GM23338 (cell line): Measurements from ENCODE around the gene TGFBR3. TPM values are rescaled to one million over a fixed set of nuclear protein-coding genes. Genes with fewer than 3 reads are reported as not detected.

Experiments used
- ATAC-seq: fragments of 200-7000 bp; cut with Tn5 transposase; 3 replicates; pipeline ENCODE4 v1.9.1; 2020
- DNase-seq: peaks from one replicate; pipeline ENCODE4 v3.0.0-alpha.2; 2015; ENCODE audit warnings: low spot score
- H2AFZ ChIP-seq: fragments of 200-600 bp; sonication (generic); 2 replicates; pipeline ENCODE4 v1.8.0; 2016; ENCODE audit warnings: antibody characterized with exemption, mild to moderate bottlenecking, moderate library complexity
- H3F3A ChIP-seq: fragments of 200-600 bp; sonication (generic); replicated peaks from 2 replicates; pipeline ENCODE4 v1.8.0; 2017; ENCODE audit warnings: antibody characterized with exemption, mixed run types, low read depth
- H3K27ac ChIP-seq: fragments of 200-600 bp; sonication (generic); 2 replicates; pipeline ENCODE4 v1.6.1; 2016; ENCODE audit warnings: low read depth
- H3K27me3 ChIP-seq: fragments of 200-600 bp; sonication (generic); 2 replicates; pipeline ENCODE4 v1.8.0; 2016; ENCODE audit warnings: mild to moderate bottlenecking, mixed run types, moderate library complexity; ENCODE audit not compliant: insufficient read depth
- H3K36me3 ChIP-seq: fragments of 200-600 bp; sonication (generic); 2 replicates; pipeline ENCODE4 v1.8.0; 2016; ENCODE audit warnings: mild to moderate bottlenecking; ENCODE audit not compliant: insufficient read depth
- H3K4me1 ChIP-seq: fragments of 200-600 bp; sonication (generic); 2 replicates; pipeline ENCODE4 v1.8.0; 2016; ENCODE audit warnings: mild to moderate bottlenecking, moderate library complexity; ENCODE audit not compliant: insufficient read depth
- H3K4me2 ChIP-seq: fragments of 200-600 bp; sonication (generic); 2 replicates; pipeline ENCODE4 v1.7.1; 2017; ENCODE audit warnings: mixed run types
- H3K4me3 ChIP-seq: fragments of 200-600 bp; sonication (generic); 2 replicates; pipeline ENCODE4 v1.6.1; 2016; ENCODE audit warnings: mixed run types
- H3K79me2 ChIP-seq: fragments of 200-600 bp; sonication (generic); replicated peaks from 2 replicates; pipeline ENCODE4 v1.8.0; 2017; ENCODE audit warnings: mild to moderate bottlenecking; ENCODE audit not compliant: insufficient read depth
- H3K9me2 ChIP-seq: fragments of 200-600 bp; sonication (generic); 2 replicates; pipeline ENCODE4 v1.8.0; 2017; ENCODE audit not compliant: insufficient read depth
- H4K20me1 ChIP-seq: fragments of 200-600 bp; sonication (generic); replicated peaks from 2 replicates; pipeline ENCODE4 v1.8.0; 2017; ENCODE audit warnings: mild to moderate bottlenecking; ENCODE audit not compliant: insufficient read depth
- H3K27ac Mint-ChIP-seq: 2 replicates; pipeline ENCODE4 v1.8.0; 2020; ENCODE audit warnings: inconsistent platforms, mild to moderate bottlenecking, moderate library complexity, mixed read lengths
- H3K27me3 Mint-ChIP-seq: 3 replicates; pipeline ENCODE4 v1.8.0; 2022; ENCODE audit warnings: low read depth, mild to moderate bottlenecking, moderate library complexity, mixed read lengths, inconsistent platforms; ENCODE audit not compliant: insufficient read depth, poor library complexity
- H3K36me3 Mint-ChIP-seq: 3 replicates; pipeline ENCODE4 v1.8.0; 2021; ENCODE audit warnings: low read depth, mild to moderate bottlenecking, inconsistent platforms, moderate library complexity, mixed read lengths
- H3K4me1 Mint-ChIP-seq: 3 replicates; pipeline ENCODE4 v1.8.0; 2020; ENCODE audit warnings: mild to moderate bottlenecking, inconsistent platforms, mixed read lengths
- H3K4me3 Mint-ChIP-seq: 3 replicates; pipeline ENCODE4 v1.8.0; 2021; ENCODE audit warnings: moderate library complexity, mild to moderate bottlenecking, inconsistent platforms, mixed read lengths
- H3K9me3 Mint-ChIP-seq: 3 replicates; pipeline ENCODE4 v1.8.0; 2020; ENCODE audit warnings: moderate library complexity, mild to moderate bottlenecking, inconsistent platforms, mixed read lengths
- CREB1 ChIP-seq: fragments of 250-450 bp; sonication (Bioruptor Pico); IDR thresholded peaks from 2 replicates; pipeline ENCODE4 v1.5.0; 2020; ENCODE audit warnings: low read depth, mild to moderate bottlenecking, moderate library complexity
- ETS1 ChIP-seq: IDR thresholded peaks from 2 replicates; pipeline ENCODE4 v1.6.1; 2016; ENCODE audit warnings: antibody characterized with exemption
- EZH2 ChIP-seq: fragments of 200-600 bp; sonication (generic); IDR thresholded peaks from one replicate; pipeline ENCODE4 v1.8.0; 2017; ENCODE audit warnings: antibody characterized with exemption, mild to moderate bottlenecking, low read depth; ENCODE audit not compliant: unreplicated experiment
- EZH2phosphoT487 ChIP-seq: fragments of 200-600 bp; sonication (generic); IDR thresholded peaks from one replicate; pipeline ENCODE4 v1.8.1; 2018; ENCODE audit warnings: antibody characterized with exemption; ENCODE audit not compliant: unreplicated experiment
- JUNB ChIP-seq: IDR thresholded peaks from one replicate; pipeline ENCODE4 v1.6.1; 2016; ENCODE audit warnings: antibody characterized with exemption; ENCODE audit not compliant: unreplicated experiment
- NANOG ChIP-seq: IDR thresholded peaks from 2 replicates; pipeline ENCODE4 v1.6.1; 2016; ENCODE audit warnings: antibody characterized with exemption, borderline replicate concordance
- POLR2AphosphoS5 ChIP-seq: IDR thresholded peaks from 2 replicates; pipeline ENCODE4 v1.6.1; 2016; ENCODE audit warnings: antibody characterized with exemption, low read depth
- REST ChIP-seq: IDR thresholded peaks from one replicate; pipeline ENCODE4 v1.6.1; 2018; ENCODE audit warnings: antibody characterized with exemption; ENCODE audit not compliant: unreplicated experiment
- STAT1 ChIP-seq: IDR thresholded peaks from one replicate; pipeline ENCODE4 v1.6.1; 2016; ENCODE audit warnings: antibody characterized with exemption; ENCODE audit not compliant: unreplicated experiment
- ZNF114 ChIP-seq: fragments of 250-450 bp; sonication (Bioruptor Pico); IDR thresholded peaks from 2 replicates; pipeline ENCODE4 v1.5.0; 2020; ENCODE audit warnings: mild to moderate bottlenecking, moderate library complexity
- ZNF331 ChIP-seq: fragments of 250-450 bp; sonication (Bioruptor Pico); IDR thresholded peaks from 2 replicates; pipeline ENCODE4 v1.5.0; 2020; ENCODE audit warnings: low read depth, mild to moderate bottlenecking, moderate library complexity
- polyA plus RNA-seq: library from polyadenylated mRNA; unstranded; fragments of >200 nt; fragmentation: Nextera tagmentation; extraction: Ambion mirVana; gene quantifications from 2 replicates; pipeline ENCODE4 v1.2.1, GENCODE V29; 2016
- total RNA-seq: library from RNA; depleted of rRNA; stranded (reverse); fragments of >200 nt; shearing (Covaris generic); gene quantifications from 2 replicates; pipeline ENCODE4 v1.2.3, GENCODE V29; 2014
- TF ChIP-seq, protein P1 (sequence below), 2 experiments: fragments of 200-600 bp in 1 of 2; sonication (generic) in 1 of 2; conservative IDR thresholded peaks; 2 replicates each; pipeline versions ENCODE4 v1.5.1 to v1.6.1; 2016 to 2017; ENCODE audit warnings: antibody characterized with exemption in 2 of 2, low read depth in 2 of 2, mild to moderate bottlenecking in 2 of 2, moderate library complexity in 1 of 2
- TF ChIP-seq, protein P2 (sequence below): fragments of 250-450 bp; sonication (Bioruptor Pico); IDR thresholded peaks from 2 replicates; pipeline ENCODE4 v1.5.0; 2020; ENCODE audit warnings: mild to moderate bottlenecking, moderate library complexity

The TGFBR3 gene
- total and polyA plus RNA-seq, 2 experiments from 2014 or later, result 1.7 to 2.9 TPM

GRCh38 chr1:91768786-91769725, 116.9 kb downstream of the TGFBR3 start:
- TF ChIP-seq EZH2, result no peak
- TF ChIP-seq ZNF331, result no peak
- no peak for TF ChIP-seq NANOG
- no peak for TF ChIP-seq CREB1 (CRISPR knock-in tag)
- no peak for TF ChIP-seq JUNB
- no peak for TF ChIP-seq EZH2phosphoT487
- no peak for TF ChIP-seq REST
- no peak for TF ChIP-seq POLR2AphosphoS5
- TF ChIP-seq, protein P1, sequence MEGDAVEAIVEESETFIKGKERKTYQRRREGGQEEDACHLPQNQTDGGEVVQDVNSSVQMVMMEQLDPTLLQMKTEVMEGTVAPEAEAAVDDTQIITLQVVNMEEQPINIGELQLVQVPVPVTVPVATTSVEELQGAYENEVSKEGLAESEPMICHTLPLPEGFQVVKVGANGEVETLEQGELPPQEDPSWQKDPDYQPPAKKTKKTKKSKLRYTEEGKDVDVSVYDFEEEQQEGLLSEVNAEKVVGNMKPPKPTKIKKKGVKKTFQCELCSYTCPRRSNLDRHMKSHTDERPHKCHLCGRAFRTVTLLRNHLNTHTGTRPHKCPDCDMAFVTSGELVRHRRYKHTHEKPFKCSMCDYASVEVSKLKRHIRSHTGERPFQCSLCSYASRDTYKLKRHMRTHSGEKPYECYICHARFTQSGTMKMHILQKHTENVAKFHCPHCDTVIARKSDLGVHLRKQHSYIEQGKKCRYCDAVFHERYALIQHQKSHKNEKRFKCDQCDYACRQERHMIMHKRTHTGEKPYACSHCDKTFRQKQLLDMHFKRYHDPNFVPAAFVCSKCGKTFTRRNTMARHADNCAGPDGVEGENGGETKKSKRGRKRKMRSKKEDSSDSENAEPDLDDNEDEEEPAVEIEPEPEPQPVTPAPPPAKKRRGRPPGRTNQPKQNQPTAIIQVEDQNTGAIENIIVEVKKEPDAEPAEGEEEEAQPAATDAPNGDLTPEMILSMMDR (conservative IDR thresholded peaks at IDR 0.05; ENCODE audit: low read depth in 2 of 2), result no peak
- no peak for TF ChIP-seq STAT1
- TF ChIP-seq ZNF114 (CRISPR knock-in tag), result no peak
- TF ChIP-seq, protein P2, sequence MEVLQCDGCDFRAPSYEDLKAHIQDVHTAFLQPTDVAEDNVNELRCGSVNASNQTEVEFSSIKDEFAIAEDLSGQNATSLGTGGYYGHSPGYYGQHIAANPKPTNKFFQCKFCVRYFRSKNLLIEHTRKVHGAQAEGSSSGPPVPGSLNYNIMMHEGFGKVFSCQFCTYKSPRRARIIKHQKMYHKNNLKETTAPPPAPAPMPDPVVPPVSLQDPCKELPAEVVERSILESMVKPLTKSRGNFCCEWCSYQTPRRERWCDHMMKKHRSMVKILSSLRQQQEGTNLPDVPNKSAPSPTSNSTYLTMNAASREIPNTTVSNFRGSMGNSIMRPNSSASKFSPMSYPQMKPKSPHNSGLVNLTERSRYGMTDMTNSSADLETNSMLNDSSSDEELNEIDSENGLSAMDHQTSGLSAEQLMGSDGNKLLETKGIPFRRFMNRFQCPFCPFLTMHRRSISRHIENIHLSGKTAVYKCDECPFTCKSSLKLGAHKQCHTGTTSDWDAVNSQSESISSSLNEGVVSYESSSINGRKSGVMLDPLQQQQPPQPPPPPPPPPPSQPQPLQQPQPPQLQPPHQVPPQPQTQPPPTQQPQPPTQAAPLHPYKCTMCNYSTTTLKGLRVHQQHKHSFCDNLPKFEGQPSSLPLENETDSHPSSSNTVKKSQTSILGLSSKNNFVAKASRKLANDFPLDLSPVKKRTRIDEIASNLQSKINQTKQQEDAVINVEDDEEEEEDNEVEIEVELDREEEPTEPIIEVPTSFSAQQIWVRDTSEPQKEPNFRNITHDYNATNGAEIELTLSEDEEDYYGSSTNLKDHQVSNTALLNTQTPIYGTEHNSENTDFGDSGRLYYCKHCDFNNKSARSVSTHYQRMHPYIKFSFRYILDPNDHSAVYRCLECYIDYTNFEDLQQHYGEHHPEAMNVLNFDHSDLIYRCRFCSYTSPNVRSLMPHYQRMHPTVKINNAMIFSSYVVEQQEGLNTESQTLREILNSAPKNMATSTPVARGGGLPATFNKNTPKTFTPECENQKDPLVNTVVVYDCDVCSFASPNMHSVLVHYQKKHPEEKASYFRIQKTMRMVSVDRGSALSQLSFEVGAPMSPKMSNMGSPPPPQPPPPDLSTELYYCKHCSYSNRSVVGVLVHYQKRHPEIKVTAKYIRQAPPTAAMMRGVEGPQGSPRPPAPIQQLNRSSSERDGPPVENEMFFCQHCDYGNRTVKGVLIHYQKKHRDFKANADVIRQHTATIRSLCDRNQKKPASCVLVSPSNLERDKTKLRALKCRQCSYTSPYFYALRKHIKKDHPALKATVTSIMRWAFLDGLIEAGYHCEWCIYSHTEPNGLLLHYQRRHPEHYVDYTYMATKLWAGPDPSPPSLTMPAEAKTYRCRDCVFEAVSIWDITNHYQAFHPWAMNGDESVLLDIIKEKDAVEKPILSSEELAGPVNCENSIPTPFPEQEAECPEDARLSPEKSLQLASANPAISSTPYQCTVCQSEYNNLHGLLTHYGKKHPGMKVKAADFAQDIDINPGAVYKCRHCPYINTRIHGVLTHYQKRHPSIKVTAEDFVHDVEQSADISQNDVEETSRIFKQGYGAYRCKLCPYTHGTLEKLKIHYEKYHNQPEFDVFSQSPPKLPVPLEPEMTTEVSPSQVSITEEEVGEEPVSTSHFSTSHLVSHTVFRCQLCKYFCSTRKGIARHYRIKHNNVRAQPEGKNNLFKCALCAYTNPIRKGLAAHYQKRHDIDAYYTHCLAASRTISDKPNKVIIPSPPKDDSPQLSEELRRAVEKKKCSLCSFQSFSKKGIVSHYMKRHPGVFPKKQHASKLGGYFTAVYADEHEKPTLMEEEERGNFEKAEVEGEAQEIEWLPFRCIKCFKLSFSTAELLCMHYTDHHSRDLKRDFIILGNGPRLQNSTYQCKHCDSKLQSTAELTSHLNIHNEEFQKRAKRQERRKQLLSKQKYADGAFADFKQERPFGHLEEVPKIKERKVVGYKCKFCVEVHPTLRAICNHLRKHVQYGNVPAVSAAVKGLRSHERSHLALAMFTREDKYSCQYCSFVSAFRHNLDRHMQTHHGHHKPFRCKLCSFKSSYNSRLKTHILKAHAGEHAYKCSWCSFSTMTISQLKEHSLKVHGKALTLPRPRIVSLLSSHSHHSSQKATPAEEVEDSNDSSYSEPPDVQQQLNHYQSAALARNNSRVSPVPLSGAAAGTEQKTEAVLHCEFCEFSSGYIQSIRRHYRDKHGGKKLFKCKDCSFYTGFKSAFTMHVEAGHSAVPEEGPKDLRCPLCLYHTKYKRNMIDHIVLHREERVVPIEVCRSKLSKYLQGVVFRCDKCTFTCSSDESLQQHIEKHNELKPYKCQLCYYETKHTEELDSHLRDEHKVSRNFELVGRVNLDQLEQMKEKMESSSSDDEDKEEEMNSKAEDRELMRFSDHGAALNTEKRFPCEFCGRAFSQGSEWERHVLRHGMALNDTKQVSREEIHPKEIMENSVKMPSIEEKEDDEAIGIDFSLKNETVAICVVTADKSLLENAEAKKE (CRISPR knock-in tag), result no peak
- TF ChIP-seq ETS1, result no peak
- Mint-ChIP-seq H3K27ac (no peak overlapping the region), H3K36me3 (no peaks in the 10 kb centered on the region)

More at GRCh38 chr1:91768786-91769725, 116.9 kb downstream of the TGFBR3 start:
- Mint-ChIP-seq H3K4me3 (no peak overlapping the region), H3K9me3 (no peaks in the 10 kb centered on the region), H3K27me3 (peaks cover 6% of the 10 kb centered on the region), H3K4me1 (peaks cover 18% of the 10 kb centered on the region)
- Histone ChIP-seq H3K27ac (no peak overlapping the region), H3K79me2 (no peaks in the 10 kb centered on the region), H3K36me3 (no peaks in the 10 kb centered on the region), H4K20me1 (no peaks in the 10 kb centered on the region), H3K27me3 (no peaks in the 10 kb centered on the region), H3K9me2 (no peaks in the 10 kb centered on the region), H3K4me1 (no peaks in the 10 kb centered on the region), H3F3A (no peaks in the 10 kb centered on the region), H3K4me3 (no peak overlapping the region), H3K4me2 (no peak overlapping the region), H2AFZ (no peak overlapping the region)
- ATAC-seq (no peak), DNase-seq (no peak)
